ENCODE results near the gene GREB1.

DNA sequence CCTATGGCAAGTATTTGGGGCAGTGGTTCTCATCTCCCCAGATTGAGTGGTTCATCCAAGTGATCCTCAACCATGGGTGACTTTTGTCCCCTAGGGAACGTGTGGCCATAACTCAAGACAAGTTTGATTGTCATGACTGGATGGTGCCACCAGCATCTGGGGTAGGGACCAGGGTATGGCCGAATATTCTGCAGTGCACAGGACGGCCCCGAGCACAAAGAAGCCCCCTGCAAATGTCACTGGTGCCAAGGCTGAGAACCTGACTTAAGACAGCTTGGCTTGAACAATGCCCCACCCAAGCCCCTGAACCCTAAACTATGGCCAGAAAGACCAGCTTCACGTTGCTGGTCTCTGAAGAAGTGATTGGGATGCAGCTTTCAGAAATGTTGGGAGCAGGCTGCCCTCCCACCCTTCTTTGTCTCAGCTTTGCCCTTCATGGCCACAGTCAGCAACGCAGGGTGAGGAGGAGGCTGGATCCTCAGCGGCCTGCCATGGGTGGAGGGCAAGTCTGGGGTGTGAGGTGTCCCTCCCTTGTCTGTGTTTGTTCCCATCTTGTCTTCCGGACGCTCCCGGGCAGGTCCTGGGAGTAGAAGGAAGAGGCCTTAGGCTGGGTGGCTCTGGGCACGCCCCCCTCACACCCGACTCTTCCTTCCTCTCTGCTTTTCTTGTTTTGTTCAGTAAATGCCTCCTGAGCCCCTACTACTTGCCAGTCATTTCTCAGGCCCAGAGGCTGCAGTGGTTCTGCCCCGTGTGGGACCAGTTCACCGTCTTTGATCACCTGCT is 43.4 kb downstream of the GREB1 start:
- TF ChIP-seq, protein P1, sequence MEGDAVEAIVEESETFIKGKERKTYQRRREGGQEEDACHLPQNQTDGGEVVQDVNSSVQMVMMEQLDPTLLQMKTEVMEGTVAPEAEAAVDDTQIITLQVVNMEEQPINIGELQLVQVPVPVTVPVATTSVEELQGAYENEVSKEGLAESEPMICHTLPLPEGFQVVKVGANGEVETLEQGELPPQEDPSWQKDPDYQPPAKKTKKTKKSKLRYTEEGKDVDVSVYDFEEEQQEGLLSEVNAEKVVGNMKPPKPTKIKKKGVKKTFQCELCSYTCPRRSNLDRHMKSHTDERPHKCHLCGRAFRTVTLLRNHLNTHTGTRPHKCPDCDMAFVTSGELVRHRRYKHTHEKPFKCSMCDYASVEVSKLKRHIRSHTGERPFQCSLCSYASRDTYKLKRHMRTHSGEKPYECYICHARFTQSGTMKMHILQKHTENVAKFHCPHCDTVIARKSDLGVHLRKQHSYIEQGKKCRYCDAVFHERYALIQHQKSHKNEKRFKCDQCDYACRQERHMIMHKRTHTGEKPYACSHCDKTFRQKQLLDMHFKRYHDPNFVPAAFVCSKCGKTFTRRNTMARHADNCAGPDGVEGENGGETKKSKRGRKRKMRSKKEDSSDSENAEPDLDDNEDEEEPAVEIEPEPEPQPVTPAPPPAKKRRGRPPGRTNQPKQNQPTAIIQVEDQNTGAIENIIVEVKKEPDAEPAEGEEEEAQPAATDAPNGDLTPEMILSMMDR (IDR thresholded peaks at IDR 0.05; ENCODE audit: low read depth, low read length): no peak
- TF ChIP-seq EZH2phosphoT487 (IDR thresholded peaks at IDR 0.05; ENCODE audit: low read depth): no peak

Measured in OCI-LY3 (cell line).